Activated T-cell treated with anti-CD3 and anti-CD28 coated beads for 24 hours (primary cell): ENCODE measurements around the gene RILPL1.
"Not testable (repeated sequence)": the region's sequence is repeated elsewhere in the genome, so short reads cannot be mapped to it uniquely, and the experiment has no call there.

ENCODE experiments used
- DNase-seq: peaks from one replicate; pipeline ENCODE4 v3.0.0-alpha.2; 2020; ENCODE audit warnings: low read depth

Gene RILPL1

GRCh38 chr12:123533672-123534643 lies at the start of gene RILPL1:
RILPL1 (minus strand) TSS chr12:123533719; CDS start chr12:123533482, 237 bp downstream.
- peak; percentile 35 for DNase-seq

- no peak for DNase-seq
These were observed 47.3 kb upstream of the RILPL1 start for GRCh38 chr12:123580772-123581171.

GRCh38 chr12:123578829-123579228 lies 45.3 kb upstream of the RILPL1 start:
- not testable (repeated sequence) for DNase-seq

- DNase-seq = no peak
These were observed 44.7 kb upstream of the RILPL1 start for GRCh38 chr12:123578243-123578642.

- no peak for DNase-seq
These were observed 43.1 kb upstream of the RILPL1 start for GRCh38 chr12:123576611-123577010.

GRCh38 chr12:123573870-123574269 lies 40.4 kb upstream of the RILPL1 start:
- no peak for DNase-seq

- DNase-seq = no peak
These were observed 38.9 kb upstream of the RILPL1 start for GRCh38 chr12:123572391-123572790.

GRCh38 chr12:123571343-123571813 lies 37.9 kb upstream of the RILPL1 start:
- no peak for DNase-seq

GRCh38 chr12:123559468-123559867 lies 25.9 kb upstream of the RILPL1 start:
- DNase-seq = no peak

- DNase-seq = not testable (repeated sequence)
These were observed 25.0 kb upstream of the RILPL1 start for GRCh38 chr12:123558487-123558886.

GRCh38 chr12:123554843-123555242 lies 21.3 kb upstream of the RILPL1 start:
- DNase-seq = not testable (repeated sequence)

- DNase-seq = not testable (repeated sequence)
These were observed 20.6 kb upstream of the RILPL1 start for GRCh38 chr12:123554136-123554535.

- DNase-seq = no peak
These were observed 17.2 kb upstream of the RILPL1 start for GRCh38 chr12:123550700-123551099.

- no peak for DNase-seq
These were observed 14.6 kb upstream of the RILPL1 start for GRCh38 chr12:123548107-123548506.

GRCh38 chr12:123546281-123546680 lies 12.8 kb upstream of the RILPL1 start:
- DNase-seq = no peak

- no peak for DNase-seq
These were observed 10.0 kb upstream of the RILPL1 start for GRCh38 chr12:123543541-123543940.

GRCh38 chr12:123540899-123541662 lies 7.6 kb upstream of the RILPL1 start:
- no peak for DNase-seq

GRCh38 chr12:123535952-123536351 lies 2.4 kb upstream of the RILPL1 start:
- DNase-seq = not testable (repeated sequence)

GRCh38 chr12:123532808-123533649 lies 490 bp downstream of the RILPL1 start:
- no peak for DNase-seq

- DNase-seq = no peak
These were observed 1.5 kb downstream of the RILPL1 start for GRCh38 chr12:123532019-123532418.

- no peak for DNase-seq
These were observed 2.4 kb downstream of the RILPL1 start for GRCh38 chr12:123531091-123531490.

- DNase-seq = no peak
These were observed 2.9 kb downstream of the RILPL1 start for GRCh38 chr12:123530668-123531067.
